ENCODE results near the gene APMAP. TPM values are rescaled to one million over a fixed set of nuclear protein-coding genes. Genes with fewer than 3 reads are reported as not detected.

Gene APMAP
- total and polyA plus RNA-seq, 2 of the 13 experiments (the other 11 are each of a cell fraction or from before 2014, with no cell fraction given): 168 to 214 TPM

GRCh38 chr20:25006431-25007167, 14.0 kb upstream of the APMAP start (continued):
- no peak for TF ChIP-seq PBX3 (CRISPR knock-in tag; IDR thresholded peaks at IDR 0.05; ENCODE audit: borderline replicate concordance)
- no peak for TF ChIP-seq E2F2 (CRISPR knock-in tag; IDR thresholded peaks at IDR 0.05; ENCODE audit: borderline replicate concordance)
- no peak for TF ChIP-seq PPARG (CRISPR knock-in tag; conservative IDR thresholded peaks at IDR 0.05)

GRCh38 chr20:25005661-25006060, 13.1 kb upstream of the APMAP start:
- ATAC-seq (peak; percentile 47), DNase-seq (ENCODE audit: low spot score) (no peak), FAIRE-seq (no peak)
- Histone ChIP-seq H3K27me3 (ENCODE audit: control insufficient read depth in 1 of 2, insufficient read depth in 2 of 2, low read length in 2 of 2) (0 out of 5 replicates have a peak, but pooled peaks cover 0 to 5% of the 10 kb centered on the region in 2 experiments), H4K20me1 (ENCODE audit: insufficient read depth, low read length) (no peaks in the 10 kb centered on the region), H3K4me1 (ENCODE audit: insufficient read depth, low read length) (no peaks in the 10 kb centered on the region), H3K9me3 (ENCODE audit: low read length) (no peaks in the 10 kb centered on the region), H3K27ac (ENCODE audit: extremely low read length, insufficient read depth, low read length) (no peak overlapping the region), H3K9ac (ENCODE audit: insufficient read depth, low read depth, low read length) (no peak overlapping the region), H2AFZ (ENCODE audit: low read length) (no peak overlapping the region), H3K4me3 (replicated peaks in 1 of 3; ENCODE audit: insufficient read depth in 1 of 3, low read depth in 2 of 3, low read length in 3 of 3) (no peak overlapping the region), H3K4me2 (ENCODE audit: low read depth, low read length) (no peak overlapping the region), H3K36me3 (replicated peaks in 1 of 2; ENCODE audit: control insufficient read depth in 1 of 2, insufficient read depth in 2 of 2, low read length in 2 of 2) (peaks cover 0 to 3% of the 10 kb centered on the region in 2 experiments; a peak in 3 of 5 replicates), H3K79me2 (ENCODE audit: insufficient read depth, low read length) (no peaks in the 10 kb centered on the region)
- WGBS (ENCODE audit: low lambda C conversion rate): 54% methylated on average over 8 of the region's 8 CpGs
- CTCF ChIA-PET (ENCODE audit: low intra/inter-chr PET ratio, low total read pairs): no interaction called here
- TF ChIP-seq ZNF891 (CRISPR knock-in tag; IDR thresholded peaks at IDR 0.05): no peak
- TF ChIP-seq FOXA3 (CRISPR knock-in tag; IDR thresholded peaks at IDR 0.05): no peak
- no peak for TF ChIP-seq E2F1 (CRISPR knock-in tag; IDR thresholded peaks at IDR 0.05)
- TF ChIP-seq MZF1 (CRISPR knock-in tag; IDR thresholded peaks at IDR 0.05; ENCODE audit: borderline replicate concordance): no peak
- no peak for TF ChIP-seq ZNF496 (CRISPR knock-in tag; IDR thresholded peaks at IDR 0.05; ENCODE audit: insufficient replicate concordance)
- TF ChIP-seq ZSCAN22 (CRISPR knock-in tag; IDR thresholded peaks at IDR 0.05): no peak
- BruUV-seq (replicated peaks): no TSS peak
- in situ Hi-C loops (cut with HindIII; ENCODE audit: extremely low pct_ligation_motif_present, low pct_unique_long_range_greater_than_20kb) (no loop called here), intact Hi-C loops (cut with micrococcal nuclease; ENCODE audit: unreplicated experiment) (no loop called here)
- POLR2A ChIA-PET: no interaction called here

Data from HepG2 (cell line).